ENCODE measurements around the gene RHOJ.

GRCh38 chr14:63157195-63157594 is 47.0 kb upstream of the RHOJ start:
- TF ChIP-seq SP1 (IDR thresholded peaks at IDR 0.05) (no peak), CTCF (IDR thresholded peaks at IDR 0.05; ENCODE audit: low read depth, low read length, missing input control) (no peak), ATF3 (IDR thresholded peaks at IDR 0.05) (no peak), JUND (IDR thresholded peaks at IDR 0.05) (no peak), HNF4G (IDR thresholded peaks at IDR 0.05) (no peak), MAX (IDR thresholded peaks at IDR 0.05) (no peak), RAD21 (IDR thresholded peaks at IDR 0.05) (no peak), ZBTB33 (IDR thresholded peaks at IDR 0.05) (no peak), GABPA (IDR thresholded peaks at IDR 0.05 in 1 of 2, conservative IDR thresholded peaks at IDR 0.05 in 1 of 2) (no peak)

All from liver (tissue), 3 donors.